Measurements from ENCODE around the gene LIN9. TPM values are rescaled to one million over a fixed set of nuclear protein-coding genes. Genes with fewer than 3 reads are reported as not detected.

Gene LIN9
- total and polyA plus RNA-seq, 2 of the 8 experiments (the other 6 are each of a cell fraction or from before 2014, with no cell fraction given), result 5.6 to 12.6 TPM

DNA sequence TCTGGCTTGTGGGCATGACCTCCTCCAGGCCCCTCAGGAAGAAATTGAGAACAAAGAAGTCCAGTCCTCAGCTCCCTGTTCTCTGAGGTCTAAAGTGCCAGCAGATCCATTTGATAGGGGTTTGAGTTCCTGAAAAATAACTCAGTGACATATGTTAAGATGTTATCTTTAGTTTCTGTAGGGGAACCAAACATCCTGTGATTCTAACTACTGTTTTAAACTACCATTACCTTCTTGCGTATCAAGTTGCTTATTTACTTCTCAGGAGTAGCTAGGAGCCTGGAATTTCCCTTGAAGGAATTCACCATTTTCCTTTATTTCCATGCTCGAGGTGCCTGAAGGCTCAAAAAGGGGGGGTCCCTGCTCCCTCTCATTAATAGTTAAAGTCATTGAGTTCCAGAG lies 18.8 kb upstream of the LIN9 start (continued):
- TF ChIP-seq NANOG (IDR thresholded peaks at IDR 0.05; ENCODE audit: insufficient read depth, low read depth, low read length, poor library complexity, severe bottlenecking) (no peak), POLR2A (IDR thresholded peaks at IDR 0.05; ENCODE audit: control extremely low read depth in 1 of 2, low read depth in 2 of 2, low read length in 2 of 2) (no peak), CHD1 (IDR thresholded peaks at IDR 0.05; ENCODE audit: low read depth, low read length) (no peak), USF2 (IDR thresholded peaks at IDR 0.05; ENCODE audit: low read length) (no peak), CHD2 (IDR thresholded peaks at IDR 0.05; ENCODE audit: low read length) (no peak), JUND (IDR thresholded peaks at IDR 0.05; ENCODE audit: low read length) (no peak), GABPA (IDR thresholded peaks at IDR 0.05; ENCODE audit: borderline replicate concordance, insufficient read depth, low read length) (no peak), TAF1 (IDR thresholded peaks at IDR 0.05; ENCODE audit: low read depth, low read length) (no peak), MAX (IDR thresholded peaks at IDR 0.05) (no peak)
- TF ChIP-seq, protein P1, sequence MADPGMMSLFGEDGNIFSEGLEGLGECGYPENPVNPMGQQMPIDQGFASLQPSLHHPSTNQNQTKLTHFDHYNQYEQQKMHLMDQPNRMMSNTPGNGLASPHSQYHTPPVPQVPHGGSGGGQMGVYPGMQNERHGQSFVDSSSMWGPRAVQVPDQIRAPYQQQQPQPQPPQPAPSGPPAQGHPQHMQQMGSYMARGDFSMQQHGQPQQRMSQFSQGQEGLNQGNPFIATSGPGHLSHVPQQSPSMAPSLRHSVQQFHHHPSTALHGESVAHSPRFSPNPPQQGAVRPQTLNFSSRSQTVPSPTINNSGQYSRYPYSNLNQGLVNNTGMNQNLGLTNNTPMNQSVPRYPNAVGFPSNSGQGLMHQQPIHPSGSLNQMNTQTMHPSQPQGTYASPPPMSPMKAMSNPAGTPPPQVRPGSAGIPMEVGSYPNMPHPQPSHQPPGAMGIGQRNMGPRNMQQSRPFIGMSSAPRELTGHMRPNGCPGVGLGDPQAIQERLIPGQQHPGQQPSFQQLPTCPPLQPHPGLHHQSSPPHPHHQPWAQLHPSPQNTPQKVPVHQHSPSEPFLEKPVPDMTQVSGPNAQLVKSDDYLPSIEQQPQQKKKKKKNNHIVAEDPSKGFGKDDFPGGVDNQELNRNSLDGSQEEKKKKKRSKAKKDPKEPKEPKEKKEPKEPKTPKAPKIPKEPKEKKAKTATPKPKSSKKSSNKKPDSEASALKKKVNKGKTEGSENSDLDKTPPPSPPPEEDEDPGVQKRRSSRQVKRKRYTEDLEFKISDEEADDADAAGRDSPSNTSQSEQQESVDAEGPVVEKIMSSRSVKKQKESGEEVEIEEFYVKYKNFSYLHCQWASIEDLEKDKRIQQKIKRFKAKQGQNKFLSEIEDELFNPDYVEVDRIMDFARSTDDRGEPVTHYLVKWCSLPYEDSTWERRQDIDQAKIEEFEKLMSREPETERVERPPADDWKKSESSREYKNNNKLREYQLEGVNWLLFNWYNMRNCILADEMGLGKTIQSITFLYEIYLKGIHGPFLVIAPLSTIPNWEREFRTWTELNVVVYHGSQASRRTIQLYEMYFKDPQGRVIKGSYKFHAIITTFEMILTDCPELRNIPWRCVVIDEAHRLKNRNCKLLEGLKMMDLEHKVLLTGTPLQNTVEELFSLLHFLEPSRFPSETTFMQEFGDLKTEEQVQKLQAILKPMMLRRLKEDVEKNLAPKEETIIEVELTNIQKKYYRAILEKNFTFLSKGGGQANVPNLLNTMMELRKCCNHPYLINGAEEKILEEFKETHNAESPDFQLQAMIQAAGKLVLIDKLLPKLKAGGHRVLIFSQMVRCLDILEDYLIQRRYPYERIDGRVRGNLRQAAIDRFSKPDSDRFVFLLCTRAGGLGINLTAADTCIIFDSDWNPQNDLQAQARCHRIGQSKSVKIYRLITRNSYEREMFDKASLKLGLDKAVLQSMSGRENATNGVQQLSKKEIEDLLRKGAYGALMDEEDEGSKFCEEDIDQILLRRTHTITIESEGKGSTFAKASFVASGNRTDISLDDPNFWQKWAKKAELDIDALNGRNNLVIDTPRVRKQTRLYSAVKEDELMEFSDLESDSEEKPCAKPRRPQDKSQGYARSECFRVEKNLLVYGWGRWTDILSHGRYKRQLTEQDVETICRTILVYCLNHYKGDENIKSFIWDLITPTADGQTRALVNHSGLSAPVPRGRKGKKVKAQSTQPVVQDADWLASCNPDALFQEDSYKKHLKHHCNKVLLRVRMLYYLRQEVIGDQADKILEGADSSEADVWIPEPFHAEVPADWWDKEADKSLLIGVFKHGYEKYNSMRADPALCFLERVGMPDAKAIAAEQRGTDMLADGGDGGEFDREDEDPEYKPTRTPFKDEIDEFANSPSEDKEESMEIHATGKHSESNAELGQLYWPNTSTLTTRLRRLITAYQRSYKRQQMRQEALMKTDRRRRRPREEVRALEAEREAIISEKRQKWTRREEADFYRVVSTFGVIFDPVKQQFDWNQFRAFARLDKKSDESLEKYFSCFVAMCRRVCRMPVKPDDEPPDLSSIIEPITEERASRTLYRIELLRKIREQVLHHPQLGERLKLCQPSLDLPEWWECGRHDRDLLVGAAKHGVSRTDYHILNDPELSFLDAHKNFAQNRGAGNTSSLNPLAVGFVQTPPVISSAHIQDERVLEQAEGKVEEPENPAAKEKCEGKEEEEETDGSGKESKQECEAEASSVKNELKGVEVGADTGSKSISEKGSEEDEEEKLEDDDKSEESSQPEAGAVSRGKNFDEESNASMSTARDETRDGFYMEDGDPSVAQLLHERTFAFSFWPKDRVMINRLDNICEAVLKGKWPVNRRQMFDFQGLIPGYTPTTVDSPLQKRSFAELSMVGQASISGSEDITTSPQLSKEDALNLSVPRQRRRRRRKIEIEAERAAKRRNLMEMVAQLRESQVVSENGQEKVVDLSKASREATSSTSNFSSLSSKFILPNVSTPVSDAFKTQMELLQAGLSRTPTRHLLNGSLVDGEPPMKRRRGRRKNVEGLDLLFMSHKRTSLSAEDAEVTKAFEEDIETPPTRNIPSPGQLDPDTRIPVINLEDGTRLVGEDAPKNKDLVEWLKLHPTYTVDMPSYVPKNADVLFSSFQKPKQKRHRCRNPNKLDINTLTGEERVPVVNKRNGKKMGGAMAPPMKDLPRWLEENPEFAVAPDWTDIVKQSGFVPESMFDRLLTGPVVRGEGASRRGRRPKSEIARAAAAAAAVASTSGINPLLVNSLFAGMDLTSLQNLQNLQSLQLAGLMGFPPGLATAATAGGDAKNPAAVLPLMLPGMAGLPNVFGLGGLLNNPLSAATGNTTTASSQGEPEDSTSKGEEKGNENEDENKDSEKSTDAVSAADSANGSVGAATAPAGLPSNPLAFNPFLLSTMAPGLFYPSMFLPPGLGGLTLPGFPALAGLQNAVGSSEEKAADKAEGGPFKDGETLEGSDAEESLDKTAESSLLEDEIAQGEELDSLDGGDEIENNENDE (IDR thresholded peaks at IDR 0.05; ENCODE audit: insufficient replicate concordance, low read length), result no peak

All from H1 (cell line).